IMR-90 (cell line): ENCODE measurements around the gene CD8A. TPM values are rescaled to one million over a fixed set of nuclear protein-coding genes. Genes with fewer than 3 reads are reported as not detected.
"Not testable (repeated sequence)": the region's sequence is repeated elsewhere in the genome, so short reads cannot be mapped to it uniquely, and the experiment has no call there.

ENCODE experiments used
- ATAC-seq: fragments of 200-7000 bp; cut with Tn5 transposase; 2 replicates; pipeline ENCODE4 v1.9.1; 2020; ENCODE audit warnings: low read depth, mild to moderate bottlenecking, moderate library complexity
- BruUV-seq: library from RNA; stranded (reverse); fragments of 400-500 nt; replicated peaks from 2 replicates; lab custom pipeline; 2021; lab: Mats Ljungman, UMichigan
- CTCF ChIA-PET: fragments of 300-600 bp; formaldehyde crosslinking; extraction: SDS; loops from one replicate; lab custom pipeline; 2021; ENCODE audit warnings: antibody characterized with exemption; lab: Yijun Ruan, JAX
- POLR2A ChIA-PET: fragments of 300-600 bp; sonication (Branson Sonifier 250); formaldehyde crosslinking; loops from one replicate; lab custom pipeline; 2022; ENCODE audit warnings: antibody characterized with exemption; ENCODE audit not compliant: unreplicated experiment; lab: Charles Lee
- DNase-seq: peaks from one replicate; pipeline ENCODE4 v3.0.0; 2013
- H2AFZ ChIP-seq: replicated peaks from 2 replicates; pipeline ENCODE3; 2013; ENCODE audit warnings: low read length, mild to moderate bottlenecking; ENCODE audit not compliant: poor library complexity
- H2AK5ac ChIP-seq: 2 replicates; pipeline ENCODE4 v1.6.1; 2013; ENCODE audit warnings: low read depth, low read length, inconsistent platforms
- H2AK9ac ChIP-seq: replicated peaks from 2 replicates; pipeline ENCODE3; 2013; ENCODE audit warnings: mild to moderate bottlenecking, low read depth, low read length, moderate library complexity; ENCODE audit not compliant: poor library complexity
- H2BK120ac ChIP-seq: 2 replicates; pipeline ENCODE4 v1.6.1; 2013; ENCODE audit warnings: low read depth, low read length, inconsistent platforms
- H2BK15ac ChIP-seq: 3 replicates; pipeline ENCODE4 v1.6.1; 2013; ENCODE audit warnings: low read depth, low read length, inconsistent platforms
- H2BK20ac ChIP-seq: 2 replicates; pipeline ENCODE4 v1.6.1; 2013; ENCODE audit warnings: low read depth, mild to moderate bottlenecking, inconsistent platforms, low read length, moderate library complexity
- H2BK5ac ChIP-seq: 2 replicates; pipeline ENCODE4 v1.6.1; 2013; ENCODE audit warnings: mild to moderate bottlenecking, low read depth, low read length, inconsistent platforms; ENCODE audit not compliant: poor library complexity, severe bottlenecking
- H3K14ac ChIP-seq: replicated peaks from 2 replicates; pipeline ENCODE4 v1.6.1; 2013; ENCODE audit warnings: low read depth, low read length, inconsistent platforms
- H3K18ac ChIP-seq: 2 replicates; pipeline ENCODE4 v1.6.1; 2013; ENCODE audit warnings: low read depth, low read length, control low read depth
- H3K23ac ChIP-seq: 2 replicates; pipeline ENCODE4 v1.6.1; 2013; ENCODE audit warnings: low read depth, low read length, inconsistent platforms
- H3K27ac ChIP-seq: 2 replicates; pipeline ENCODE4 v1.5.1; 2013; ENCODE audit warnings: mild to moderate bottlenecking, control low read depth, low read length; ENCODE audit not compliant: insufficient read depth
- H3K27me3 ChIP-seq: 2 replicates; pipeline ENCODE4 v1.6.1; 2013; ENCODE audit warnings: low read length; ENCODE audit not compliant: control insufficient read depth, insufficient read depth
- H3K36me3 ChIP-seq: 2 replicates; pipeline ENCODE4 v1.6.1; 2013; ENCODE audit warnings: low read length, mixed read lengths; ENCODE audit not compliant: control insufficient read depth, insufficient read depth
- H3K4ac ChIP-seq: 2 replicates; pipeline ENCODE4 v1.6.1; 2013; ENCODE audit warnings: low read depth, low read length, inconsistent platforms
- H3K4me1 ChIP-seq: 2 replicates; pipeline ENCODE4 v1.6.1; 2013; ENCODE audit warnings: low read length, mixed read lengths; ENCODE audit not compliant: control insufficient read depth, insufficient read depth
- H3K4me2 ChIP-seq: 2 replicates; pipeline ENCODE4 v1.6.1; 2013; ENCODE audit warnings: low read depth, mild to moderate bottlenecking, control low read depth, low read length, moderate library complexity
- H3K4me3 ChIP-seq: 2 replicates; pipeline ENCODE4 v1.5.1; 2013; ENCODE audit warnings: low read depth, mild to moderate bottlenecking, control low read depth, low read length, moderate library complexity; ENCODE audit not compliant: insufficient read depth
- H3K56ac ChIP-seq: 2 replicates; pipeline ENCODE4 v1.6.1; 2013; ENCODE audit warnings: low read length, inconsistent platforms; ENCODE audit not compliant: insufficient read depth; ENCODE audit errors: extremely low read depth
- H3K79me1 ChIP-seq, 2 experiments: 2 replicates each; pipeline ENCODE4 v1.6.1; 2013; ENCODE audit warnings: low read length in 2 of 2, inconsistent platforms in 1 of 2, low read depth in 1 of 2
- H3K9ac ChIP-seq: 2 replicates; pipeline ENCODE4 v1.6.1; 2013; ENCODE audit warnings: low read depth, low read length, control low read depth
- H3K9me1 ChIP-seq: 2 replicates; pipeline ENCODE4 v1.6.1; 2013; ENCODE audit warnings: low read length, inconsistent platforms; ENCODE audit not compliant: insufficient read depth
- H3K9me3 ChIP-seq: 2 replicates; pipeline ENCODE4 v1.6.1; 2013; ENCODE audit warnings: low read length; ENCODE audit not compliant: control insufficient read depth, insufficient read depth
- H4K20me1 ChIP-seq: 2 replicates; pipeline ENCODE4 v1.6.1; 2013; ENCODE audit warnings: low read length, inconsistent platforms; ENCODE audit not compliant: insufficient read depth
- H4K5ac ChIP-seq: 2 replicates; pipeline ENCODE4 v1.6.1; 2013; ENCODE audit warnings: mild to moderate bottlenecking, low read depth, low read length, control low read depth
- H4K8ac ChIP-seq, 2 experiments: 2 replicates each; pipeline ENCODE4 v1.6.1; 2013; ENCODE audit warnings: low read depth in 2 of 2, low read length in 2 of 2, control low read depth in 1 of 2, inconsistent platforms in 1 of 2
- H4K91ac ChIP-seq: 2 replicates; pipeline ENCODE4 v1.6.1; 2013; ENCODE audit warnings: low read depth, low read length, inconsistent platforms; ENCODE audit not compliant: insufficient read depth
- BHLHE40 ChIP-seq: fragments of 150-350 bp; IDR thresholded peaks from 2 replicates; pipeline ENCODE4 v1.6.1; 2016; ENCODE audit warnings: mild to moderate bottlenecking, low read depth, low read length
- WGBS, 2 experiments: methylation state at CpG; one replicate each; pipeline versions ENCODE4 v1.1.5 to v1.1.7; 2013; ENCODE audit warnings: missing lambda C conversion rate in 2 of 2; ENCODE audit not compliant: insufficient read length in 1 of 2; ENCODE audit errors: extremely low coverage in 2 of 2; 5-methylcytosine and 5-hydroxymethylcytosine counted together
- dilution Hi-C: fragments of 300-500 bp; cut with HindIII; formaldehyde crosslinking; loops from one replicate; pipeline ENCODE4 v1.14.3; 2018; ENCODE audit warnings: low sequenced_read_pairs; ENCODE audit not compliant: unreplicated experiment
- in situ Hi-C: fragments of 300-500 bp; cut with MboI; formaldehyde crosslinking; loops from 3 replicates; pipeline ENCODE4 v1.14.3; 2019; ENCODE audit warnings: low sequenced_read_pairs, inconsistent platforms, mixed read lengths
- intact Hi-C: fragments of 100-400 bp; cut with micrococcal nuclease; formaldehyde crosslinking; loops from 2 replicates; pipeline ENCODE4 v1.10.0; 2022
- polyA plus RNA-seq, 3 experiments: library from polyadenylated mRNA; depleted of rRNA; stranded (reverse); fragments of >200 nt; gene quantifications; 2 replicates each; pipeline ENCODE4 v1.2.3, GENCODE V29; 2012; ENCODE audit warnings: low replicate concordance in 1 of 3
- total RNA-seq: library from RNA; depleted of rRNA; stranded (reverse); fragments of >200 nt; gene quantifications from 2 replicates; pipeline ENCODE4 v1.2.3, GENCODE V29; 2012

CD8A gene
- total and polyA plus RNA-seq, 2 of the 4 experiments (the other 2 are of a cell fraction) = not detected

GRCh38 chr2:86836915-86837695 is 46.4 kb upstream of the CD8A start:
- POLR2A ChIA-PET, H3K27me3 ChIP-seq, H3K36me3 ChIP-seq, in situ Hi-C loops, dilution Hi-C loops, H2AK9ac ChIP-seq, H4K20me1 ChIP-seq, H2AFZ ChIP-seq, H3K4me3 ChIP-seq, H3K4me1 ChIP-seq, H3K9ac ChIP-seq, H3K27ac ChIP-seq, H3K18ac ChIP-seq, H3K9me1 ChIP-seq, H4K91ac ChIP-seq, H4K5ac ChIP-seq, H3K23ac ChIP-seq, H3K14ac ChIP-seq, H3K4ac ChIP-seq, H3K56ac ChIP-seq, H4K8ac ChIP-seq, H3K79me1 ChIP-seq, H2BK5ac ChIP-seq, intact Hi-C loops, H2BK120ac ChIP-seq, H2BK15ac ChIP-seq, BruUV-seq, H2AK5ac ChIP-seq, CTCF ChIA-PET, H2BK20ac ChIP-seq, H3K9me3 ChIP-seq: not testable (repeated sequence)
- ATAC-seq (peak; percentile 94), DNase-seq (peak; percentile 79)
- 0% methylated on average over 2 of the region's 19 CpGs; no CpG with 5 or more reads in 1 of the 2 experiments for WGBS, 2 experiments
- H3K4me2 ChIP-seq = peak overlapping the region; percentile 28; the same call in 1 of the 2 replicates
- 0 out of 2 replicates have a peak, but pooled peaks have one; percentile 9 for TF ChIP-seq BHLHE40

- H2BK5ac ChIP-seq, H4K91ac ChIP-seq, H3K4me1 ChIP-seq, H3K56ac ChIP-seq, H3K36me3 ChIP-seq, BruUV-seq, H3K9me3 ChIP-seq, H3K79me1 ChIP-seq, H2BK15ac ChIP-seq, dilution Hi-C loops, H3K27ac ChIP-seq, H3K23ac ChIP-seq, ATAC-seq, H4K20me1 ChIP-seq, POLR2A ChIA-PET, H4K5ac ChIP-seq, H3K18ac ChIP-seq, intact Hi-C loops, H3K4me2 ChIP-seq, H3K4ac ChIP-seq, H2AK5ac ChIP-seq, H3K14ac ChIP-seq, H3K4me3 ChIP-seq, DNase-seq, H3K27me3 ChIP-seq, H2AK9ac ChIP-seq, CTCF ChIA-PET, H3K9me1 ChIP-seq, H4K8ac ChIP-seq, H2AFZ ChIP-seq, H3K9ac ChIP-seq, H2BK120ac ChIP-seq, in situ Hi-C loops, H2BK20ac ChIP-seq: not testable (repeated sequence)
- WGBS, 2 experiments = no CpG with 5 or more reads among the region's 4 CpGs
These were observed 44.8 kb upstream of the CD8A start for GRCh38 chr2:86835548-86835889.
